ENCODE results near the gene MSANTD3. TPM values are rescaled to one million over a fixed set of nuclear protein-coding genes. Genes with fewer than 3 reads are reported as not detected.

MSANTD3 gene
- total and polyA plus RNA-seq, 8 donors, result 1.2 to 121 (median 17.4) TPM

- WGBS, 5 donors, result 3 to 7% (median 6%) methylated on average over 28 to 65 of the region's 65 CpGs
- Histone ChIP-seq H3K4me1 (peaks cover 15 to 37% (median 30%) of the 10 kb centered on the region in 4 donors), H3K27ac (peak overlapping the region; percentile 87 to 96 (median 88)), H3K27me3 (no peaks in the 10 kb centered on the region), H3K36me3 (no peaks in the 10 kb centered on the region), H3K9me3 (no peaks in the 10 kb centered on the region), H3K4me3 (peak overlapping the region; percentile 80 to 89 (median 83))
- no peak for TF ChIP-seq EP300 (IDR thresholded peaks at IDR 0.05)
- TF ChIP-seq, protein P1, sequence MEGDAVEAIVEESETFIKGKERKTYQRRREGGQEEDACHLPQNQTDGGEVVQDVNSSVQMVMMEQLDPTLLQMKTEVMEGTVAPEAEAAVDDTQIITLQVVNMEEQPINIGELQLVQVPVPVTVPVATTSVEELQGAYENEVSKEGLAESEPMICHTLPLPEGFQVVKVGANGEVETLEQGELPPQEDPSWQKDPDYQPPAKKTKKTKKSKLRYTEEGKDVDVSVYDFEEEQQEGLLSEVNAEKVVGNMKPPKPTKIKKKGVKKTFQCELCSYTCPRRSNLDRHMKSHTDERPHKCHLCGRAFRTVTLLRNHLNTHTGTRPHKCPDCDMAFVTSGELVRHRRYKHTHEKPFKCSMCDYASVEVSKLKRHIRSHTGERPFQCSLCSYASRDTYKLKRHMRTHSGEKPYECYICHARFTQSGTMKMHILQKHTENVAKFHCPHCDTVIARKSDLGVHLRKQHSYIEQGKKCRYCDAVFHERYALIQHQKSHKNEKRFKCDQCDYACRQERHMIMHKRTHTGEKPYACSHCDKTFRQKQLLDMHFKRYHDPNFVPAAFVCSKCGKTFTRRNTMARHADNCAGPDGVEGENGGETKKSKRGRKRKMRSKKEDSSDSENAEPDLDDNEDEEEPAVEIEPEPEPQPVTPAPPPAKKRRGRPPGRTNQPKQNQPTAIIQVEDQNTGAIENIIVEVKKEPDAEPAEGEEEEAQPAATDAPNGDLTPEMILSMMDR (IDR thresholded peaks at IDR 0.05), result no peak
- no peak for TF ChIP-seq POLR2A (IDR thresholded peaks at IDR 0.05)
- no peak for TF ChIP-seq POLR2AphosphoS5 (IDR thresholded peaks at IDR 0.05)
- DNase-seq, result peak; percentile 35 to 76
- intact Hi-C loops (cut with DNase I; ENCODE audit: low total_unique reads), result no loop called here
Observed at GRCh38 chr9:100427366-100428263, 672 bp downstream of the MSANTD3 start.

DNA sequence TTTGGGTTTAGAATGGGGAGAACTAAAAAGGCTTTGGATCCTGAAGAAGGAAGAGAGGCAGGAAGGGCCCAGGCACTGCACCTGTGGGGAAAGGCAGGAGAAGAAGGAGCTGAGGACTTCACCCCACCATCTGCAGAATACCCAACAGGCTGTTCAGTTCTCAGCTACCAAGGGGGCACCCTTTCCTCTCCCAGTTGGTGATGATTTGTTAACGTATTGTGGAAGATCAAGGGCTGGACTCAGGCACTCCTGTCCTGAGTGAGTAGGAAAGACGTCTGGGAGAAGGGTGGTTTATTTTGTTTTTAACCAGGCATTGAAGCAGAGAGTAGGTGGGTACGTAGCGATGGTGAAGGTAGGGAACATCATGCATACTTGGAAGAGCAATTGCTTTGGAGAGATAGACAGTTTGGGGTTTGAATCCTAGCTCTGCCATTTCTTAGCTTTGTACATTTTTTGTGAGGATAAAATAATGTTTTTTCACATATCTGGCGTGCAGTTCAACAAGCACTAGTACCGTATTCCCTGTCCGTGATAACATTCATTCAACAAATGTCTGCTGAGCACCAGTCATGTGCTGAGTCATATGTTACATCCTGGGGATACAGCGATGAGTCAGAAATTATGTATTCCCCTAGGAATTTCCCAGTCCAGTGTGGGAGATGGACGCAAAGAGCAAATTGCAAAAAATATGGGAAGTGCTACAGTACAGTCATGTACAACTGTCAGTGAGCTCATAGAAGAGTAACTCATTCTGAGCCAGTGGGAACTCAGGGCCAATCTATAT, 2.1 kb downstream of the MSANTD3 start:
- Histone ChIP-seq H3K9me3 (no peaks in the 10 kb centered on the region), H3K27ac (peak overlapping the region; percentile 13 to 96 (median 87)), H3K27me3 (no peaks in the 10 kb centered on the region), H3K36me3 (no peaks in the 10 kb centered on the region), H3K4me3 (peak overlapping the region in 1 of 4 donors; percentile 89), H3K4me1 (peaks cover 15 to 37% (median 30%) of the 10 kb centered on the region in 4 donors)
- peak in 1 of 2 donors; percentile 54 for DNase-seq
- 57 to 68% (median 60%) methylated on average over 9 of the region's 9 CpGs for WGBS, 5 donors
- intact Hi-C loops (cut with DNase I; ENCODE audit: low total_unique reads), result no loop called here
- TF ChIP-seq POLR2AphosphoS5 (IDR thresholded peaks at IDR 0.05) (peak; percentile 59 to 86 (median 68)), EP300 (IDR thresholded peaks at IDR 0.05) (no peak)

- Histone ChIP-seq H3K27me3 (no peaks in the 10 kb centered on the region), H3K4me3 (no peak overlapping the region), H3K4me1 (peaks cover 15 to 37% (median 30%) of the 10 kb centered on the region in 4 donors), H3K27ac (no peak overlapping the region), H3K36me3 (no peaks in the 10 kb centered on the region), H3K9me3 (no peaks in the 10 kb centered on the region)
- no peak for TF ChIP-seq POLR2AphosphoS5 (IDR thresholded peaks at IDR 0.05)
- TF ChIP-seq, protein P1 (IDR thresholded peaks at IDR 0.05), result no peak
- 92 to 99% (median 97%) methylated on average over 5 of the region's 5 CpGs for WGBS, 5 donors
- intact Hi-C loops (cut with DNase I; ENCODE audit: low total_unique reads), result no loop called here
- DNase-seq, result no peak
Observed at GRCh38 chr9:100430286-100430940, 3.5 kb downstream of the MSANTD3 start.

DNA sequence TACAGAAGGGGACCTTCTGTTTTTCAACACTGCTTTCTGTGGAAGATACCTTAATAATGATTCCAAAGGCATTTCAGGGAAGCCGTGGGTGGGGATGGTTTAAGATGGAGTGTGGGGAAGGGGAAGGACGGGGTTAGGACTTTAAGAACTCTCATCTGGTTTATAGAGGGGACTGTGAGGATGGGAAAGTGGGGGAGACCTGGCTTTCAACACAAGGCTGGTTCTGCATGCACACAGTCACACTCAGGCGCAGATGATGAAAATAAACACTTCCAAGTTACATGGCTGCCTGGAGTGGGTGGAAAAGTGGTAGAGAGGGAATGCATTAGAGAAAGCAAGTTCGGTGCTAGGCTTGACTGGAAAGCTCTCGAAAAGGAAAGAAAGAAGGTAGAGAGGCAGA, 4.9 kb downstream of the MSANTD3 start:
- TF ChIP-seq, protein P1 (IDR thresholded peaks at IDR 0.05), result no peak
- no peak for TF ChIP-seq POLR2AphosphoS5 (IDR thresholded peaks at IDR 0.05)
- TF ChIP-seq EP300 (IDR thresholded peaks at IDR 0.05), result no peak
- no peak for TF ChIP-seq POLR2A (IDR thresholded peaks at IDR 0.05)
- Histone ChIP-seq H3K36me3 (no peaks in the 10 kb centered on the region), H3K4me1 (peaks cover 15 to 28% (median 23%) of the 10 kb centered on the region in 4 donors), H3K27me3 (no peaks in the 10 kb centered on the region), H3K4me3 (no peak overlapping the region), H3K27ac (no peak overlapping the region), H3K9me3 (no peaks in the 10 kb centered on the region)
- intact Hi-C loops (cut with DNase I; ENCODE audit: low total_unique reads), result no loop called here
- no peak for DNase-seq
- WGBS, 5 donors, result 92 to 95% (median 94%) methylated on average over 5 of the region's 5 CpGs
